Astrocyte of the cerebellum (primary cell): ENCODE results near the gene DLX2.

Source experiments
- DNase-seq: peaks from one replicate; pipeline ENCODE4 v3.0.0-alpha.2; 2011; ENCODE audit warnings: low read depth
- H3K4me3 ChIP-seq: 2 replicates; pipeline ENCODE4 v1.5.1; 2011; ENCODE audit warnings: mild to moderate bottlenecking, low read depth, low read length, moderate library complexity
- CTCF ChIP-seq: IDR thresholded peaks from 2 replicates; pipeline ENCODE4 v1.5.1; 2012; ENCODE audit warnings: low read length, low read depth, moderate library complexity, mild to moderate bottlenecking; ENCODE audit errors: missing control alignments
- in situ Hi-C: cut with HindIII; loops from 2 replicates; pipeline ENCODE4 v1.10.0; 2017; ENCODE audit warnings: low sequenced_read_pairs

DLX2 gene

GRCh38 chr2:172089633-172090032 is 13.1 kb downstream of the DLX2 start:
- H3K4me3 ChIP-seq: no peak overlapping the region
- in situ Hi-C loops: no loop called here
- DNase-seq: no peak
- TF ChIP-seq CTCF: no peak

- no peak for TF ChIP-seq CTCF
- in situ Hi-C loops: no loop called here
Observed at GRCh38 chr2:172089005-172089504, 13.6 kb downstream of the DLX2 start.

GRCh38 chr2:172088245-172089004 is 14.3 kb downstream of the DLX2 start:
- H3K4me3 ChIP-seq: no peak overlapping the region
- TF ChIP-seq CTCF: no peak
- no peak for DNase-seq
- in situ Hi-C loops: no loop called here

More at GRCh38 chr2:172089005-172089504, 13.6 kb downstream of the DLX2 start:
- DNase-seq: no peak
- no peak overlapping the region for H3K4me3 ChIP-seq

- in situ Hi-C loops: no loop called here
- DNase-seq: no peak
Observed at GRCh38 chr2:172087780-172088244, 14.9 kb downstream of the DLX2 start.

GRCh38 chr2:172087207-172087779 is 15.4 kb downstream of the DLX2 start:
- TF ChIP-seq CTCF: no peak
- in situ Hi-C loops: no loop called here
- no peak overlapping the region for H3K4me3 ChIP-seq
- no peak for DNase-seq

More at GRCh38 chr2:172087780-172088244, 14.9 kb downstream of the DLX2 start:
- no peak for TF ChIP-seq CTCF
- no peak overlapping the region for H3K4me3 ChIP-seq

GRCh38 chr2:172086241-172087206 is 16.2 kb downstream of the DLX2 start:
- no peak for DNase-seq
- TF ChIP-seq CTCF: peak; percentile 22
- H3K4me3 ChIP-seq: peak overlapping the region; percentile 47
- in situ Hi-C loops: no loop called here
